Naive thymus-derived CD4-positive, alpha-beta T cell (primary cell): Measurements from ENCODE around the gene SLC31A1. TPM values are rescaled to one million over a fixed set of nuclear protein-coding genes. Genes with fewer than 3 reads are reported as not detected.

Experiments
- ATAC-seq: fragments of 150-1000 bp; cut with Tn5 transposase; 2 replicates; pipeline ENCODE4 v1.10.0; 2021; ENCODE audit warnings: mild to moderate bottlenecking, moderate library complexity
- CTCF ChIA-PET: fragments of 350-600 bp; sonication (Branson Sonifier 250); formaldehyde crosslinking; loops from one replicate; lab custom pipeline; 2021; ENCODE audit warnings: antibody characterized with exemption; lab: Charles Lee
- POLR2A ChIA-PET: fragments of 350-600 bp; sonication (Branson Sonifier 250); formaldehyde crosslinking; loops from one replicate; lab custom pipeline; 2021; ENCODE audit warnings: antibody characterized with exemption, inconsistent platforms; lab: Charles Lee
- DNase-seq, 9 donors: peaks; one replicate each; pipeline versions ENCODE4 v3.0.0 to v3.0.0-alpha.2; 2020 to 2022; ENCODE audit warnings: mixed read lengths in 1 of 9
- H3K27ac ChIP-seq: one replicate; pipeline ENCODE4 v1.7.0; 2013; ENCODE audit warnings: mild to moderate bottlenecking, low read depth, low read length, moderate library complexity
- H3K27me3 ChIP-seq, 2 donors: one replicate each; pipeline ENCODE4 v1.7.0; 2013; ENCODE audit warnings: low read length in 2 of 2, mild to moderate bottlenecking in 2 of 2, moderate library complexity in 2 of 2; ENCODE audit not compliant: control insufficient read depth in 2 of 2, insufficient read depth in 2 of 2
- H3K36me3 ChIP-seq, 3 experiments: 1 replicate in 2 of 3; 2 replicates in 1 of 3; pipeline ENCODE4 v1.7.0; 2013; ENCODE audit warnings: low read length in 3 of 3, mild to moderate bottlenecking in 3 of 3, moderate library complexity in 1 of 3; ENCODE audit not compliant: insufficient read depth in 3 of 3, control insufficient read depth in 2 of 3
- H3K4me1 ChIP-seq, 2 donors: one replicate each; pipeline ENCODE4 v1.7.0; 2013; ENCODE audit warnings: low read length in 2 of 2, mild to moderate bottlenecking in 2 of 2, moderate library complexity in 1 of 2; ENCODE audit not compliant: control insufficient read depth in 2 of 2, insufficient read depth in 2 of 2
- H3K4me3 ChIP-seq: 2 replicates; pipeline ENCODE4 v1.7.0; 2013; ENCODE audit warnings: mild to moderate bottlenecking, low read length
- H3K9me3 ChIP-seq, 3 experiments: 1 replicate in 2 of 3; 2 replicates in 1 of 3; pipeline ENCODE4 v1.7.0; 2013; ENCODE audit warnings: low read length in 3 of 3; ENCODE audit not compliant: control insufficient read depth in 2 of 3
- H3K27ac Mint-ChIP-seq, 9 donors: one replicate each; pipeline ENCODE4 v1.8.0; 2020 to 2022; ENCODE audit warnings: mixed read lengths in 9 of 9, mild to moderate bottlenecking in 8 of 9, moderate library complexity in 5 of 9, inconsistent platforms in 2 of 9
- H3K27me3 Mint-ChIP-seq, 5 donors: one replicate each; pipeline ENCODE4 v1.8.0; 2021 to 2022; ENCODE audit warnings: mixed read lengths in 5 of 5, mild to moderate bottlenecking in 1 of 5
- H3K36me3 Mint-ChIP-seq, 5 donors: one replicate each; pipeline ENCODE4 v1.8.0; 2020 to 2022; ENCODE audit warnings: mixed read lengths in 5 of 5, mild to moderate bottlenecking in 3 of 5, inconsistent platforms in 1 of 5
- H3K4me1 Mint-ChIP-seq, 7 donors: one replicate each; pipeline ENCODE4 v1.8.0; 2020 to 2022; ENCODE audit warnings: mixed read lengths in 7 of 7, mild to moderate bottlenecking in 3 of 7, inconsistent platforms in 1 of 7
- H3K4me3 Mint-ChIP-seq, 10 donors: one replicate each; pipeline ENCODE4 v1.8.0; 2020 to 2022; ENCODE audit warnings: mild to moderate bottlenecking in 10 of 10, mixed read lengths in 10 of 10, moderate library complexity in 6 of 10, inconsistent platforms in 2 of 10
- H3K9me3 Mint-ChIP-seq, 11 donors: one replicate each; pipeline ENCODE4 v1.8.0; 2020 to 2022; ENCODE audit warnings: mixed read lengths in 11 of 11, mild to moderate bottlenecking in 4 of 11, inconsistent platforms in 1 of 11, moderate library complexity in 1 of 11
- intact Hi-C, 2 donors: fragments of 100-400 bp; cut with micrococcal nuclease; formaldehyde crosslinking; loops; one replicate each; pipeline ENCODE4 v1.15.1; 2023
- polyA plus RNA-seq, 2 donors: library from polyadenylated mRNA; unstranded; fragments of 300-500 nt; fragmentation: Illumina TruSeq; gene quantifications; one replicate each; pipeline ENCODE4 v1.2.3, GENCODE V29; 2021
- total RNA-seq, 6 experiments: library from RNA in 5 of 6; stranded (reverse) in 5 of 6; gene quantifications; 1 replicate in 5 of 6; 2 replicates in 1 of 6; pipeline ENCODE4 v1.2.3 and lab custom pipeline; 2021 to 2026

The SLC31A1 gene
- total and polyA plus RNA-seq, 7 experiments from 2014 or later = 3.0 to 10.4 (median 4.6) TPM

DNA sequence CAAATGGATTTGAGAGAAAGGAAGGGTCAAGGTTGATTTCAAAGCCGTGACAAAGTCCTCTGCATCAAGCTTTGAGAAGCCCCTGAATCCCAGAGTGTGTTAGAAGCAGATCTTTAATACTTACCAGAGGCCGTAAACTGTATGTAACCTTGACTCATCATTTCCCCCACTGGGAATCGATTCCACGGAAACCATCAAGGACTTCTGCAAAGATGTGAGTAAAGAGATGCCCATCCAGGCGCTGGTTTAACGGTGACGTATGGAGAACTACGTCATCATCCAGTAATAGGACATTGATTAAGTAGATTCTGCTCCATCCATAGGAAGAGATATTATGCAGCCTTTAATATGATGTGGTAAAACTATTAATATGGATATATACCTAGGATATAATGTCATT is 80.2 kb downstream of the SLC31A1 start:
- Histone ChIP-seq H3K27me3 (no peaks in the 10 kb centered on the region), H3K4me1 (no peaks in the 10 kb centered on the region), H3K27ac (no peak overlapping the region), H3K36me3 (no peaks in the 10 kb centered on the region), H3K4me3 (no peak overlapping the region), H3K9me3 (no peaks in the 10 kb centered on the region)
- no peaks in the 10 kb centered on the region for H3K9me3 Mint-ChIP-seq
- ChIA-PET POLR2A (no interaction called here), CTCF (no interaction called here)
- H3K36me3 Mint-ChIP-seq = no peaks in the 10 kb centered on the region
- peaks cover 0 to 11% (median 4%) of the 10 kb centered on the region in 7 donors for H3K4me1 Mint-ChIP-seq
- H3K4me3 Mint-ChIP-seq = no peak overlapping the region
- ATAC-seq = no peak
- no peak for DNase-seq
- intact Hi-C loops = no loop called here
- H3K27me3 Mint-ChIP-seq = peaks cover 0 to 24% (median 6%) of the 10 kb centered on the region in 5 donors
- no peak overlapping the region for H3K27ac Mint-ChIP-seq

DNA sequence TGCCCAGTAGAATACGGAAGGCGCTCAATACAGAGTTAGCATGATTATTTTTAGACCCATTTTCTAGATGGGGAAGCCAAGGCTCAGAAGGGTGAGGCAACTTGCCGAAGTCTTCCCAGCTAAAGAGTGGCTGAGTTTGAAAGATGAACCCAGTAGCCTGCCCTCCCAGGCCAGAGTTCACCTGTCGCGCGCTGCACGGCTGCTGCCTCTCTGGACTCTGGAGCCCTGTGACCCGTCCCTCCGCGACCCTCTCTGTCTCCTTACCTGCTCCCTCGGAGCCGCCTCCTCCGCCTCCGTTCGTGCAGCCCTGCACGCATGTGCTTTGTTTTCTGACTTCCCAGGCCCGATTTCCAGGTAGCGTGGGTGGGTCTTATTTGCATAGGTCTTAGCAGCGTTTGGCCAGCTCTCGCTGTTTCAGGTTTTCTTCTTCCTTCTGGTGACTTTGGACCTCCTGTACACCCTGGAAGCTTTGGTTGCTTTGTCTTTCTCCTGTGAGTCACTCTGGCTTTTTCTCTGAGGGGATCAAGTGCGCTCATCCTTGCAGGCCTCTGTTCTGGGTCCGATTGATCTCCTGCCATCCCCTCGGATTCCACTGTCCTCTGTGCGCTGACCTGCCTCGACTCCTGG is 81.6 kb downstream of the SLC31A1 start, which contains the start of gene RNF183:
Gene RNF183 (minus strand): TSS at position 585 of the 627 bp plus-strand sequence. CDS start 5,192 bp downstream, outside the sequence.
- no peaks in the 10 kb centered on the region for H3K36me3 Mint-ChIP-seq
- POLR2A ChIA-PET = no interaction called here
- Histone ChIP-seq H3K4me1 (no peaks in the 10 kb centered on the region), H3K4me3 (no peak within 1 kb of the TSS), H3K27me3 (no peaks in the 10 kb centered on the region), H3K36me3 (no peaks in the 10 kb centered on the region), H3K27ac (no peak within 1 kb of the TSS), H3K9me3 (no peaks in the 10 kb centered on the region)
- CTCF ChIA-PET = interaction anchor here (0.5 kb wide), 1 partner anchor 37 kb away, joined by 4 read pairs; the partner anchor contains the start of gene WDR31
- no peak for ATAC-seq
- DNase-seq = no peak
- intact Hi-C loops = no loop called here
- no peak within 1 kb of the TSS for H3K4me3 Mint-ChIP-seq
- no peaks in the 10 kb centered on the region for H3K9me3 Mint-ChIP-seq
- peak within 1 kb of the TSS in 1 of 9 donors; percentile 15 for H3K27ac Mint-ChIP-seq
- H3K4me1 Mint-ChIP-seq = peaks cover 0 to 11% (median 2%) of the 10 kb centered on the region in 7 donors
- H3K27me3 Mint-ChIP-seq = peaks cover 0 to 24% (median 6%) of the 10 kb centered on the region in 5 donors

DNA sequence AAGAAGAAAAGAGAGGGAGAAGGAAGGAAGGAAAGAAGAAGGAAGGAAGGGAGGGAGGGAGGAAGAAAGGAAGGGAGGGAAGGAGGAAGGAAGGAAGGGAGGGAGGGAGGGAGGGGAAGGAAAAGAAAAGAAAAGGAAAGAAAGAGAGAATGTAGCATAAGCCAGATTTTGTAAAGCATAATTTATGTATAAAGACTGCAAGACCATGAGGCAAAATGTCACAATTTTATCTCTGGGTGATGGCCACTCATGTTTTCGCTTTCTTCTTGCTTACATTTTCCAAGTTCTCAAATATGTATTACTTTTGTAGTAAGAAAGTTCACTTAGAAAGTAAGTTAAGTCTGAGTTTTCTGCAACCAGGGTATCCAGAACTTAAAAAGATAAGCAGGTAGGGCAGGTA is 85.2 kb downstream of the SLC31A1 start:
- no peaks in the 10 kb centered on the region for H3K27me3 ChIP-seq
- H3K4me3 ChIP-seq = no peak overlapping the region
- H3K36me3 ChIP-seq = no peaks in the 10 kb centered on the region
- no peaks in the 10 kb centered on the region for H3K9me3 ChIP-seq
- DNase-seq (no peak), ATAC-seq (no peak)
- Mint-ChIP-seq H3K9me3 (no peaks in the 10 kb centered on the region), H3K27ac (no peak overlapping the region), H3K36me3 (no peaks in the 10 kb centered on the region), H3K4me3 (no peak overlapping the region), H3K4me1 (no peaks in the 10 kb centered on the region), H3K27me3 (peaks cover 0 to 11% (median 6%) of the 10 kb centered on the region in 5 donors)
- intact Hi-C loops = loop anchor here in 1 of 2 donors (5.0 kb wide), 1 partner anchor 276 kb away; no protein-coding TSS in a partner anchor
- CTCF ChIA-PET = no interaction called here
- H3K4me1 ChIP-seq = no peaks in the 10 kb centered on the region
- H3K27ac ChIP-seq = no peak overlapping the region
- POLR2A ChIA-PET = no interaction called here

DNA sequence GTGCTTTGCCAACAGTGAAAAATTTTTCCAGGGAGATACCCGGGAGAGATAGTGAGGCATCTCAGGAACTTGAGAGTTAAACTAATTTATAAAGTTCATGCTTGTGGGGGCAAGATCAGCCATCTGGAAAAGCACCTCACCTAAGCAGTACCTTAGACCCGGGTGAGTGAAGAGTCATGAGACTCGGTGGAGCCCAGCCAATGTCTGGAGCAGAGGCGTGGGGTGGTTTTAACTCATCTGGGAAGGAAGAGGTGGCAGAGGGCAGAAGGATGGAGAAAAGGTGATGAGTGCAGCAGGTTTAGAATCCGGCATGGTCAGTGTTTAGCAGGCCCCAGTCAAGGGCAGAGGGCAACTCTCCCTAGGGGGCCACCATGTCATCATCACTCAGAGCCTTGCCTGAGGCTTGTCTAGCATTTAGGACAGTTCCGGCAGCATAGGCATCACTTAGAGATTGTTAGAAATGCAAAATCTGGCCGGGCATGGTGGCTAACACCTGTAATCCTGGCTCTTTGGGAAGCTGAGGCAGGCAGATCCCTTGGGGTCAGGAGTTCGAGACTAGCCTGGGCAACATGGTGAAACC is 86.1 kb downstream of the SLC31A1 start:
- H3K36me3 Mint-ChIP-seq = no peaks in the 10 kb centered on the region
- POLR2A ChIA-PET = no interaction called here
- CTCF ChIA-PET = interaction anchor here (1.3 kb wide), 1 partner anchor 99 kb away, joined by 3 read pairs; no protein-coding TSS in a partner anchor

GRCh38 chr9:113309204-113309813 is 88.0 kb downstream of the SLC31A1 start:
- ATAC-seq = peak; percentile 57
- no peak overlapping the region for H3K27ac Mint-ChIP-seq
- H3K4me3 Mint-ChIP-seq = no peak overlapping the region
- CTCF ChIA-PET = interaction anchor here (0.6 to 1.3 kb wide), 4 partner anchors 39 to 829 kb away, joined by 3 to 4 read pairs (median 3); no protein-coding TSS in a partner anchor
- no peaks in the 10 kb centered on the region for H3K9me3 ChIP-seq
- H3K9me3 Mint-ChIP-seq = no peaks in the 10 kb centered on the region
- no peaks in the 10 kb centered on the region for H3K27me3 ChIP-seq
- H3K4me1 Mint-ChIP-seq = no peaks in the 10 kb centered on the region
- intact Hi-C loops = loop anchor here (1.0 to 5.0 kb wide), 7 partner anchors 35 to 349 kb away; partner anchors contain the start of gene ALAD (in 2 of the 2)
- H3K27me3 Mint-ChIP-seq = peaks cover 0 to 7% (median 0%) of the 10 kb centered on the region in 5 donors
- peak in 5 of 9 donors; percentile 19 to 45 (median 33) for DNase-seq
- H3K4me1 ChIP-seq = no peaks in the 10 kb centered on the region
- H3K36me3 ChIP-seq = no peaks in the 10 kb centered on the region
- no peaks in the 10 kb centered on the region for H3K36me3 Mint-ChIP-seq
- H3K4me3 ChIP-seq = no peak overlapping the region
- POLR2A ChIA-PET = no interaction called here
- H3K27ac ChIP-seq = no peak overlapping the region

More for the DNA sequence above, 86.1 kb downstream of the SLC31A1 start:
- Mint-ChIP-seq H3K27me3 (peaks cover 0 to 7% (median 4%) of the 10 kb centered on the region in 5 donors), H3K4me1 (no peaks in the 10 kb centered on the region), H3K27ac (peak overlapping the region in 1 of 9 donors; percentile 36), H3K9me3 (no peaks in the 10 kb centered on the region), H3K4me3 (no peak overlapping the region)
- no peak overlapping the region for H3K27ac ChIP-seq
- ATAC-seq (no peak), DNase-seq (no peak)
- H3K27me3 ChIP-seq = no peaks in the 10 kb centered on the region
- intact Hi-C loops = loop anchor here in 1 of 2 donors (5.0 kb wide), 1 partner anchor 275 kb away; no protein-coding TSS in a partner anchor
- H3K36me3 ChIP-seq = no peaks in the 10 kb centered on the region
- H3K4me1 ChIP-seq = no peaks in the 10 kb centered on the region
- H3K4me3 ChIP-seq = no peak overlapping the region
- no peaks in the 10 kb centered on the region for H3K9me3 ChIP-seq

- H3K9me3 Mint-ChIP-seq = no peaks in the 10 kb centered on the region
- Histone ChIP-seq H3K4me1 (no peaks in the 10 kb centered on the region), H3K36me3 (no peaks in the 10 kb centered on the region), H3K9me3 (no peaks in the 10 kb centered on the region), H3K27me3 (no peaks in the 10 kb centered on the region), H3K27ac (no peak overlapping the region), H3K4me3 (no peak overlapping the region)
- H3K27ac Mint-ChIP-seq = peak overlapping the region in 1 of 9 donors; percentile 25
- intact Hi-C loops = no loop called here
- no peak for ATAC-seq
- no peak for DNase-seq
- peaks cover 0 to 5% (median 0%) of the 10 kb centered on the region in 5 donors for H3K27me3 Mint-ChIP-seq
- no peaks in the 10 kb centered on the region for H3K4me1 Mint-ChIP-seq
- H3K36me3 Mint-ChIP-seq = no peaks in the 10 kb centered on the region
- POLR2A ChIA-PET = interaction anchor here (0.6 kb wide), 1 partner anchor 561 kb away, joined by 3 read pairs; no protein-coding TSS in a partner anchor
- H3K4me3 Mint-ChIP-seq = no peak overlapping the region
- CTCF ChIA-PET = interaction anchor here (0.6 to 1.3 kb wide), 3 partner anchors 268 to 1779 kb away, joined by 3 read pairs; no protein-coding TSS in a partner anchor
These were observed 89.2 kb downstream of the SLC31A1 start for GRCh38 chr9:113310538-113310937.
